Keratinocyte (primary cell): Measurements from ENCODE around the gene GNAL.

Experiments used
- CTCF ChIP-seq, 3 experiments: IDR thresholded peaks in 1 of 3; conservative IDR thresholded peaks in 1 of 3; optimal IDR thresholded peaks in 1 of 3; 2 replicates in 2 of 3; 3 replicates in 1 of 3; pipeline versions ENCODE3 to v1.5.1; 2011; ENCODE audit warnings: low read length in 3 of 3, mild to moderate bottlenecking in 3 of 3, moderate library complexity in 2 of 3, control low read depth in 1 of 3, inconsistent platforms in 1 of 3; ENCODE audit not compliant: insufficient read depth in 2 of 3; ENCODE audit errors: extremely low read depth in 1 of 3
- EZH2 ChIP-seq: IDR thresholded peaks from one replicate; pipeline ENCODE4 v1.6.1; 2012; ENCODE audit warnings: inconsistent platforms, mild to moderate bottlenecking, low read length, moderate library complexity

GRCh38 chr18:11834772-11835171 lies 145.7 kb downstream of the GNAL start:
- TF ChIP-seq CTCF (optimal IDR thresholded peaks at IDR 0.05 in 1 of 3, IDR thresholded peaks at IDR 0.05 in 1 of 3, conservative IDR thresholded peaks at IDR 0.05 in 1 of 3; ENCODE audit: extremely low read depth in 1 of 3, insufficient read depth in 2 of 3, low read length in 3 of 3) (no peak), EZH2 (no peak)
